Nephron (organoid): Measurements from ENCODE around the gene LIMCH1.
A peak's percentile ranks its signal among the peaks of the same experiment; 100 is the strongest.

Experiments used
- H3K27ac Mint-ChIP-seq, 3 experiments: 2 replicates each; pipeline ENCODE4 v1.8.0; 2020; ENCODE audit warnings: mixed read lengths in 3 of 3, mild to moderate bottlenecking in 2 of 3, moderate library complexity in 1 of 3
- H3K27me3 Mint-ChIP-seq: 2 replicates; pipeline ENCODE4 v1.8.0; 2021; ENCODE audit warnings: low read depth, mild to moderate bottlenecking, moderate library complexity, mixed read lengths
- H3K36me3 Mint-ChIP-seq: 2 replicates; pipeline ENCODE4 v1.8.0; 2020; ENCODE audit warnings: low read depth, mixed read lengths
- H3K4me1 Mint-ChIP-seq: 2 replicates; pipeline ENCODE4 v1.8.0; 2020; ENCODE audit warnings: mixed read lengths
- H3K4me3 Mint-ChIP-seq, 3 experiments: 2 replicates each; pipeline ENCODE4 v1.8.0; 2020; ENCODE audit warnings: mild to moderate bottlenecking in 3 of 3, mixed read lengths in 3 of 3, moderate library complexity in 2 of 3
- H3K9me3 Mint-ChIP-seq: 2 replicates; pipeline ENCODE4 v1.8.0; 2020; ENCODE audit warnings: mixed read lengths
- CTCF ChIP-seq, 3 experiments: fragments of 200-600 bp; sonication (generic); IDR thresholded peaks; one replicate each; pipeline ENCODE4 v1.5.0; 2021; ENCODE audit warnings: antibody characterized with exemption in 3 of 3; ENCODE audit not compliant: unreplicated experiment in 3 of 3

The LIMCH1 gene

GRCh38 chr4:41657561-41657960 is 119.6 kb downstream of the LIMCH1 start:
- H3K4me1 Mint-ChIP-seq: peaks cover 23% of the 10 kb centered on the region
- H3K9me3 Mint-ChIP-seq: no peaks in the 10 kb centered on the region
- no peak for TF ChIP-seq CTCF (IDR thresholded peaks at IDR 0.05; ENCODE audit: unreplicated experiment in 3 of 3)
- no peaks in the 10 kb centered on the region for H3K27me3 Mint-ChIP-seq
- H3K4me3 Mint-ChIP-seq: no peak overlapping the region
- H3K27ac Mint-ChIP-seq: peak overlapping the region in 2 of 3 experiments; percentile 4 to 67
- peaks cover 26% of the 10 kb centered on the region for H3K36me3 Mint-ChIP-seq

- H3K27ac Mint-ChIP-seq: no peak overlapping the region
- H3K4me3 Mint-ChIP-seq: no peak overlapping the region
- no peaks in the 10 kb centered on the region for H3K27me3 Mint-ChIP-seq
- H3K4me1 Mint-ChIP-seq: peaks cover 23% of the 10 kb centered on the region
- H3K9me3 Mint-ChIP-seq: no peaks in the 10 kb centered on the region
- H3K36me3 Mint-ChIP-seq: peaks cover 24% of the 10 kb centered on the region
- TF ChIP-seq CTCF (IDR thresholded peaks at IDR 0.05; ENCODE audit: unreplicated experiment in 3 of 3): no peak
Observed at GRCh38 chr4:41658163-41658562, 120.2 kb downstream of the LIMCH1 start.

DNA sequence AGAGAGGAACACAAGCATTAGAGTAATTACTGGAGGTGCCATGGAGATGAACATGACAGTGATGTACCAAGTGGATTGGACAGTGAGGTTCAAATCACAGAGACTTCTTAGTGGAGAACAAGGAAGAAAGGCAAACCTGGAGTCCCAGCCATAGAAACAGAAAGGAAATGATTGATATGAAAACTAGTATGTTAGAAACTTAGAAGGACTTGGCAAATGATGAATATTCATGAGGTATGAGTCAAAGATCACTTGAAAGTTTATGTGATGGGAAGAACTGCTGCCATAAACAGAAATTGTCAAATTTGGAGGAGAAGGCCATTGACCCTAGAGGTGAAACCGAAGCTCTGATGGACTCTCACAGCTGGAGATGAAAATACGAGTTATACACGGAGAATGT is 122.4 kb downstream of the LIMCH1 start:
- Mint-ChIP-seq H3K4me1 (peaks cover 19% of the 10 kb centered on the region), H3K36me3 (peaks cover 19% of the 10 kb centered on the region), H3K27ac (no peak overlapping the region), H3K9me3 (no peaks in the 10 kb centered on the region), H3K27me3 (no peaks in the 10 kb centered on the region), H3K4me3 (no peak overlapping the region)
- no peak for TF ChIP-seq CTCF (IDR thresholded peaks at IDR 0.05; ENCODE audit: unreplicated experiment in 3 of 3)

GRCh38 chr4:41661442-41662076 is 123.6 kb downstream of the LIMCH1 start:
- peaks cover 12% of the 10 kb centered on the region for H3K4me1 Mint-ChIP-seq
- no peak overlapping the region for H3K4me3 Mint-ChIP-seq
- H3K27ac Mint-ChIP-seq: no peak overlapping the region
- TF ChIP-seq CTCF (IDR thresholded peaks at IDR 0.05; ENCODE audit: unreplicated experiment in 3 of 3): peak; percentile 95 to 96 (median 96)
- H3K27me3 Mint-ChIP-seq: no peaks in the 10 kb centered on the region
- H3K36me3 Mint-ChIP-seq: peaks cover 21% of the 10 kb centered on the region
- no peaks in the 10 kb centered on the region for H3K9me3 Mint-ChIP-seq

- Mint-ChIP-seq H3K4me1 (no peaks in the 10 kb centered on the region), H3K4me3 (no peak overlapping the region), H3K36me3 (peaks cover 38% of the 10 kb centered on the region)
Observed at GRCh38 chr4:41665636-41666207, 127.8 kb downstream of the LIMCH1 start.

More at GRCh38 chr4:41665636-41666207, 127.8 kb downstream of the LIMCH1 start:
- TF ChIP-seq CTCF (IDR thresholded peaks at IDR 0.05; ENCODE audit: unreplicated experiment in 3 of 3): no peak
- H3K27ac Mint-ChIP-seq: no peak overlapping the region
- no peaks in the 10 kb centered on the region for H3K9me3 Mint-ChIP-seq
- no peaks in the 10 kb centered on the region for H3K27me3 Mint-ChIP-seq
